Measurements from ENCODE around the gene KCND3. TPM values are rescaled to one million over a fixed set of nuclear protein-coding genes. Genes with fewer than 3 reads are reported as not detected.
A peak's percentile ranks its signal among the peaks of the same experiment; 100 is the strongest.

KCND3 gene
- total RNA-seq, 1 donor from 2014 or later, result 0.81 TPM

DNA sequence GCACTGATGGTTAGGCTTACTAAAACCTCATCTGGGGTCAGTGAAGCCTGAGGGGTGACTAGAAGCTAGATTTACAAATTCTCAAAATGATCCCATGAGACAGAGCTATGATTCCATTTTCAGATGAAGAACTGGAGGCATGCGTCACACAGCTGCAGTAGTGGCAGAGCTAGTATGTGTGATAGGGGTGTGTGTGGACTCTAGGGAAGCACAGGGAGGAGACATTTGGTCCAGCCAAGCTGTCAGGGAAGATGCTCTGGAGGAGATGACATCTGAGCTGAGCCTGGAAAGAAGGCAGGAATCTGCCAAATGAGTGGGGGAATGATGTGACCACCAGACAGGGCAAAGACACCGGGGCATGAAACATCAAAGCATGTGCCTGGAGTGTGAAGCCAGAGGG, 12.0 kb upstream of the KCND3 start:
- TF ChIP-seq, protein P1, sequence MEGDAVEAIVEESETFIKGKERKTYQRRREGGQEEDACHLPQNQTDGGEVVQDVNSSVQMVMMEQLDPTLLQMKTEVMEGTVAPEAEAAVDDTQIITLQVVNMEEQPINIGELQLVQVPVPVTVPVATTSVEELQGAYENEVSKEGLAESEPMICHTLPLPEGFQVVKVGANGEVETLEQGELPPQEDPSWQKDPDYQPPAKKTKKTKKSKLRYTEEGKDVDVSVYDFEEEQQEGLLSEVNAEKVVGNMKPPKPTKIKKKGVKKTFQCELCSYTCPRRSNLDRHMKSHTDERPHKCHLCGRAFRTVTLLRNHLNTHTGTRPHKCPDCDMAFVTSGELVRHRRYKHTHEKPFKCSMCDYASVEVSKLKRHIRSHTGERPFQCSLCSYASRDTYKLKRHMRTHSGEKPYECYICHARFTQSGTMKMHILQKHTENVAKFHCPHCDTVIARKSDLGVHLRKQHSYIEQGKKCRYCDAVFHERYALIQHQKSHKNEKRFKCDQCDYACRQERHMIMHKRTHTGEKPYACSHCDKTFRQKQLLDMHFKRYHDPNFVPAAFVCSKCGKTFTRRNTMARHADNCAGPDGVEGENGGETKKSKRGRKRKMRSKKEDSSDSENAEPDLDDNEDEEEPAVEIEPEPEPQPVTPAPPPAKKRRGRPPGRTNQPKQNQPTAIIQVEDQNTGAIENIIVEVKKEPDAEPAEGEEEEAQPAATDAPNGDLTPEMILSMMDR (IDR thresholded peaks at IDR 0.05; ENCODE audit: unreplicated experiment), result no peak
- Mint-ChIP-seq H3K27ac (no peak overlapping the region), H3K36me3 (ENCODE audit: insufficient read depth) (no peaks in the 10 kb centered on the region), H3K27me3 (peaks cover 42% of the 10 kb centered on the region), H3K9me3 (ENCODE audit: low read depth) (no peaks in the 10 kb centered on the region), H3K4me1 (ENCODE audit: low read depth) (peaks cover 2% of the 10 kb centered on the region), H3K4me3 (ENCODE audit: low read depth) (no peak overlapping the region)
- DNase-seq (ENCODE audit: low spot score, unreplicated experiment), result no peak

DNA sequence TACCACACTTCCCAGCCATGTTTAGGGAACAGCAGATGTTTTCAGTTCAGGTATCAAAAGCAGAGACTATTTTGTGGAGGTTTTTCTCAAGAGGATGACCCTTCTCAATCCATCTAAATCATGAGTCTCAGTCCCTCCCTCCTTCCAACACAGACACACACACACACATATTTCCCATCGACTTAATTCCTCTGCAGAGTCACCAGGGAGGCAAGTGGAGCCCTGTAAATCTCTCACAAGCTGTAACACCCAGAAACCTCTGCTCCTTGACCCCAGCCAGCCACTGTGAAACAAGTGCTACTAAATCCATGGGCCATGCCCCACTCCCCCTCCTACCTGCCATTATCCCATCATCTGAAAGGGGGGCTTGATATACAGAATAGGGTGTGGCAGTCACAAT, 10.6 kb upstream of the KCND3 start:
- H3K9me3 Mint-ChIP-seq (ENCODE audit: low read depth), result no peaks in the 10 kb centered on the region
- no peak for DNase-seq (ENCODE audit: low spot score, unreplicated experiment)
- H3K27me3 Mint-ChIP-seq, result peaks cover 46% of the 10 kb centered on the region
- TF ChIP-seq, protein P1 (IDR thresholded peaks at IDR 0.05; ENCODE audit: unreplicated experiment), result no peak
- no peaks in the 10 kb centered on the region for H3K36me3 Mint-ChIP-seq (ENCODE audit: insufficient read depth)
- no peak overlapping the region for H3K4me3 Mint-ChIP-seq (ENCODE audit: low read depth)
- no peak overlapping the region for H3K27ac Mint-ChIP-seq
- H3K4me1 Mint-ChIP-seq (ENCODE audit: low read depth), result peaks cover 2% of the 10 kb centered on the region

DNA sequence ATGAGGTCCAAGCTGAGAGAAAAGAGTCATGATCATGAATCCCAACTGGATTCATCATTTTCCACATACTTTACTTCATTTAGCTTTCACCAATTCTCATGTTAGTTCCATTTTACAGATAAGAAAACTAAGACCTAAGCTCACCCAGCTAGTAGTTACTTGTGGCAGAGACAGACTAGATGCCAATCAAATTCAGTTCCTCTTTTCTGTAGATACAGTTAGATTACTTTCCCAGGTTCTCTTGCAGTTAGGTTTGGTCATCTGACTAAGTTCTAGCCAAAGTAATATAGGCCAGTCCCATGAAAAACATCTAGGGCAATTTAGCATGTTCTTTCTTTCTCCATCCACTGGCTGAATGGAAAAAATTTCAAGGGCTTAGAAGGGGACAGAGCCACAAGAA, 8.9 kb upstream of the KCND3 start:
- peaks cover 2% of the 10 kb centered on the region for H3K4me1 Mint-ChIP-seq (ENCODE audit: low read depth)
- TF ChIP-seq, protein P1 (IDR thresholded peaks at IDR 0.05; ENCODE audit: unreplicated experiment), result no peak

DNA sequence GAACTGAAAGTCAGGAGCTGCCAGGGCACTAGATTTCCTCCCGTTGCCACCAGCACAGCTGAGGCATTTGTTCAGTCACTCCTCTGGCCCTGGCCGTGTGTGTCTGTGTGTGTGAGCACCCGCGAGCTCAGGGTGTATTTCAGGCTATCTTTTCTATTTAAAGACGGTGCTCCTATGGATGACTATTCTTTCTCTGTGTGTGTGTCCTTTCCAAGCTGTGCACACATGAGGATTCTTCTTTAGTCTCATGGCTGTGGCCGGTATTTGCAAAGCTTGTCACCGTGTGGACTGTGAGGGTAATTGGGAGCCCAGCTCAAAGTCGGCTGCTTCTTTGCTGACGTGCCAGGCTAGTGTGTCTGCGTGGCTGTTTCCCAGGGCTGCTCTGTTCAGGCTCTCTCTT, 3.0 kb upstream of the KCND3 start:
- Mint-ChIP-seq H3K4me1 (ENCODE audit: low read depth) (peaks cover 16% of the 10 kb centered on the region), H3K27me3 (peaks cover 81% of the 10 kb centered on the region), H3K4me3 (ENCODE audit: low read depth) (no peak overlapping the region), H3K9me3 (ENCODE audit: low read depth) (no peaks in the 10 kb centered on the region), H3K27ac (no peak overlapping the region), H3K36me3 (ENCODE audit: insufficient read depth) (no peaks in the 10 kb centered on the region)
- TF ChIP-seq, protein P1 (IDR thresholded peaks at IDR 0.05; ENCODE audit: unreplicated experiment), result no peak
- no peak for DNase-seq (ENCODE audit: low spot score, unreplicated experiment)

More for the DNA sequence above, 8.9 kb upstream of the KCND3 start:
- Mint-ChIP-seq H3K36me3 (ENCODE audit: insufficient read depth) (no peaks in the 10 kb centered on the region), H3K27ac (no peak overlapping the region), H3K9me3 (ENCODE audit: low read depth) (no peaks in the 10 kb centered on the region), H3K27me3 (peaks cover 59% of the 10 kb centered on the region), H3K4me3 (ENCODE audit: low read depth) (no peak overlapping the region)
- no peak for DNase-seq (ENCODE audit: low spot score, unreplicated experiment)

DNA sequence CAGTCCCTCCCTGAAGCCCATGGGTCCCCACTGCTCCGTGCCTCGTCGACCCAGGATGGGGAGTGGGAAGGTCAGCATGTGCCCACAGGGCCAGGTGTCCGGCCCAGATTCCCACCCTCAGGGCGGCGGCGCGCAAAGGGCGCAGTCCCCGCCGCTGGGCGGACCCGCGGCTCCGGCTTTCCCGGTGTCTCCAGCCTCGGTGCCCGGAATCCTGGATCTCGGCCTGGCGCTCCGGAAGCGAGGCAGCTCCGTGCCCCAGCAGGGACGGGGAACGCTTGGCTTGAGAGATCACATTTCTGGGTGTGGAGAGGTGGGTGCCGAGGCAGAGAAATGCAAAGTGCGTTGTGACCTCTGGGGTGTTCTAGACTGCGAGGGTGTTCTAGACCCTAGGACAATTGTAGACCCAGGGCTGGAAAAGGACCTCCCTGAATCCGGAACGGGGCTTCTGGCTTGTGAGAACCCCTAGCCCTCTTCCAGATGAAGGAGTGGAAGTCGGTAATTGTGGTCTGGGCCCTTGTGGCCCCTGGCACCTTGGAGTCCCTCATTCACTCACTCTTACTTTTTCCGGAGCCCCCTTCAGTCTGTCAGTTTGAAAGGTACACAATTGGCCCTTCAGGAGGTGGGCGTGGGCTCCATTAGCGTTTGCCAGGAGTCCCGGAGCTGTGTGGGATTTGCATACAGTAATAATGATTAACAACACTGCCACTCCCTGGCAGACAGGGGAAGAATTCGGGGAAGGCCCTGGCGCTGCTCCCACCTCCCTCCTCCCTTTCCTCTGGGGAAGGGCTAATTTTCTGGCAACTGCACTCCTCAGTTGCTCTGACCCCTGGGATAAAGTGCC, 1.6 kb upstream of the KCND3 start:
- H3K36me3 Mint-ChIP-seq (ENCODE audit: insufficient read depth), result no peaks in the 10 kb centered on the region
- H3K4me1 Mint-ChIP-seq (ENCODE audit: low read depth), result peaks cover 16% of the 10 kb centered on the region
- peaks cover 87% of the 10 kb centered on the region for H3K27me3 Mint-ChIP-seq
- no peaks in the 10 kb centered on the region for H3K9me3 Mint-ChIP-seq (ENCODE audit: low read depth)
- DNase-seq (ENCODE audit: low spot score, unreplicated experiment), result peak; percentile 20
- peak overlapping the region; percentile 73 for H3K4me3 Mint-ChIP-seq (ENCODE audit: low read depth)
- TF ChIP-seq, protein P1 (IDR thresholded peaks at IDR 0.05; ENCODE audit: unreplicated experiment), result no peak
- no peak overlapping the region for H3K27ac Mint-ChIP-seq

Data from progenitor cell of endocrine pancreas (in vitro differentiated cells).